GM12878 (cell line): ENCODE data around the gene PAK5. TPM values are rescaled to one million over a fixed set of nuclear protein-coding genes. Genes with fewer than 3 reads are reported as not detected.

ENCODE experiments used
- ATAC-seq: fragments of 200-7000 bp; cut with Tn5 transposase; 3 replicates; pipeline ENCODE4 v1.9.1; 2020; ENCODE audit warnings: mild to moderate bottlenecking, moderate library complexity
- BruUV-seq: library from RNA; stranded (reverse); fragments of 400-500 nt; replicated peaks from 2 replicates; lab custom pipeline; 2021; lab: Mats Ljungman, UMichigan
- CTCF ChIA-PET: fragments of 300-600 bp; sonication (Branson Sonifier 250); formaldehyde crosslinking; extraction: SDS; loops from one replicate; lab custom pipeline; 2021; ENCODE audit warnings: inconsistent platforms; lab: Yijun Ruan, JAX
- POLR2A ChIA-PET: fragments of 350-600 bp; formaldehyde crosslinking; extraction: SDS; loops from one replicate; lab custom pipeline; 2021; ENCODE audit warnings: inconsistent platforms; lab: Charles Lee
- RAD21 ChIA-PET: fragments of 300-600 bp; sonication (Branson Sonifier 250); formaldehyde crosslinking; loops from one replicate; lab custom pipeline; 2023; ENCODE audit warnings: antibody characterized with exemption; ENCODE audit not compliant: unreplicated experiment; lab: Charles Lee
- SMC1A ChIA-PET: fragments of 300-600 bp; sonication (Branson Sonifier 250); formaldehyde crosslinking; loops from one replicate; lab custom pipeline; 2023; ENCODE audit not compliant: unreplicated experiment, uncharacterized antibody; lab: Charles Lee
- DNase-seq: peaks from one replicate; pipeline ENCODE4 v3.0.0-alpha.2; 2011; ENCODE audit warnings: low read depth, low spot score
- FAIRE-seq: peaks from 3 replicates; lab custom pipeline; 2011; peaks lifted over from hg19 to GRCh38; lab: Jason Lieb, UNC
- H2AFZ ChIP-seq: 2 replicates; pipeline ENCODE4 v1.6.0; 2011; ENCODE audit warnings: low read depth, low read length, control low read depth; ENCODE audit not compliant: control insufficient read depth
- H3K27ac ChIP-seq: 2 replicates; pipeline ENCODE4 v1.5.1; 2011; ENCODE audit warnings: control low read depth; ENCODE audit not compliant: control insufficient read depth, insufficient read depth
- H3K27me3 ChIP-seq, 2 experiments: replicated peaks in 1 of 2; 2 replicates each; pipeline versions ENCODE4 v1.6.0 to v1.6.1; 2011; ENCODE audit warnings: low read length in 1 of 2; ENCODE audit not compliant: control insufficient read depth in 2 of 2, insufficient read depth in 2 of 2
- H3K36me3 ChIP-seq, 2 experiments: 2 replicates each; pipeline ENCODE4 v1.5.1; 2011; ENCODE audit warnings: low read length in 1 of 2; ENCODE audit not compliant: control insufficient read depth in 2 of 2, insufficient read depth in 2 of 2
- H3K4me1 ChIP-seq: 2 replicates; pipeline ENCODE4 v1.6.1; 2011; ENCODE audit warnings: mild to moderate bottlenecking, low read length, moderate library complexity, mixed read lengths; ENCODE audit not compliant: control insufficient read depth, insufficient read depth
- H3K4me2 ChIP-seq: 2 replicates; pipeline ENCODE4 v1.6.0; 2011; ENCODE audit warnings: control low read depth; ENCODE audit not compliant: control insufficient read depth, insufficient read depth
- H3K4me3 ChIP-seq: fragments of 200-600 bp; sonication (generic); 2 replicates; pipeline ENCODE4 v1.5.1; 2016
- H3K79me2 ChIP-seq: 2 replicates; pipeline ENCODE4 v1.6.0; 2011; ENCODE audit warnings: low read length; ENCODE audit not compliant: control insufficient read depth, insufficient read depth
- H3K9ac ChIP-seq: 2 replicates; pipeline ENCODE4 v1.8.0; 2011; ENCODE audit warnings: low read length, control low read depth, mixed read lengths; ENCODE audit not compliant: control insufficient read depth, insufficient read depth
- H3K9me3 ChIP-seq: replicated peaks from 3 replicates; pipeline ENCODE4 v1.5.1; 2011; ENCODE audit warnings: mild to moderate bottlenecking, low read length; ENCODE audit not compliant: control insufficient read depth, insufficient read depth
- H4K20me1 ChIP-seq: 2 replicates; pipeline ENCODE4 v1.6.0; 2011; ENCODE audit not compliant: control insufficient read depth, insufficient read depth
- BCLAF1 ChIP-seq: fragments of 450-650 bp; IDR thresholded peaks from 2 replicates; pipeline ENCODE4 v1.6.1; 2017; ENCODE audit warnings: antibody characterized with exemption, mild to moderate bottlenecking, moderate library complexity
- BRCA1 ChIP-seq: IDR thresholded peaks from 2 replicates; pipeline ENCODE4 v1.6.1; 2011; ENCODE audit warnings: low read depth, low read length, improper control_type of control experiment
- ELK1 ChIP-seq: IDR thresholded peaks from 2 replicates; pipeline ENCODE4 v1.6.1; 2012; ENCODE audit warnings: low read depth, low read length, improper control_type of control experiment
- HSF1 ChIP-seq: fragments of 150-350 bp; IDR thresholded peaks from 2 replicates; pipeline ENCODE4 v1.6.1; 2014; ENCODE audit warnings: mild to moderate bottlenecking, low read depth, low read length
- PRDM15 ChIP-seq: fragments of 450-650 bp; formaldehyde crosslinking; IDR thresholded peaks from 2 replicates; pipeline ENCODE4 v1.4.0; 2020; ENCODE audit warnings: mild to moderate bottlenecking, moderate library complexity
- YY1 ChIP-seq: IDR thresholded peaks from 2 replicates; pipeline ENCODE4 v1.6.1; 2011; ENCODE audit warnings: low read depth, mild to moderate bottlenecking, low read length
- ZNF217 ChIP-seq: fragments of 450-650 bp; IDR thresholded peaks from 2 replicates; pipeline ENCODE4 v1.6.1; 2017; ENCODE audit warnings: antibody characterized with exemption, mild to moderate bottlenecking
- ZNF384 ChIP-seq: IDR thresholded peaks from 2 replicates; pipeline ENCODE4 v1.6.1; 2012; ENCODE audit warnings: low read depth, mild to moderate bottlenecking, low read length, improper control_type of control experiment, borderline replicate concordance
- ZZZ3 ChIP-seq: IDR thresholded peaks from 2 replicates; pipeline ENCODE4 v1.6.1; 2011; ENCODE audit warnings: low read depth; ENCODE audit not compliant: control insufficient read depth, insufficient read length
- in situ Hi-C: fragments of 300-500 bp; cut with MboI; formaldehyde crosslinking; loops from 9 replicates; pipeline ENCODE4 v1.14.3; 2018; ENCODE audit warnings: mixed read lengths
- intact Hi-C: fragments of 100-400 bp; cut with micrococcal nuclease; formaldehyde crosslinking; loops from one replicate; pipeline ENCODE4 v1.14.2; 2022; ENCODE audit not compliant: unreplicated experiment
- polyA plus RNA-seq, 11 experiments: library from polyadenylated mRNA; depleted of rRNA in 4 of 11; unstranded in 6 of 11; stranded (reverse) in 5 of 11; fragments of >200 nt; fragmentation: Nextera tagmentation in 4 of 11; fragmentation: Illumina TruSeq in 1 of 11; extraction: Ambion mirVana in 4 of 11; extraction: Trizol in 1 of 11; gene quantifications; 1 replicate in 1 of 11; 2 replicates in 10 of 11; pipeline versions ENCODE4 v1.2.1 to v1.2.3, GENCODE V29; 2011 to 2016; ENCODE audit warnings: inconsistent platforms in 2 of 11, missing spikeins in 2 of 11, low read depth in 1 of 11
- total RNA-seq, 4 experiments: library from RNA; depleted of rRNA in 3 of 4; stranded (reverse); fragments of >200 nt in 3 of 4; fragmentation: Illumina TruSeq in 1 of 4; extraction: Trizol in 1 of 4; gene quantifications; 2 replicates each; pipeline versions ENCODE4 v1.2.1 to v1.2.3, GENCODE V29; 2013 to 2021

The PAK5 gene
- total and polyA plus RNA-seq, 10 of the 15 experiments (the other 5 are each of a cell fraction or from before 2014, with no cell fraction given), result not detected

GRCh38 chr20:9744551-9744950 lies 94.3 kb downstream of the PAK5 start:
- no peak overlapping the region for H3K4me2 ChIP-seq
- ChIA-PET POLR2A (no interaction called here), SMC1A (interaction anchor here (1.2 to 1.3 kb wide), 2 partner anchors 9 to 10 kb away, joined by 3 read pairs; no protein-coding TSS in a partner anchor), RAD21 (no interaction called here), CTCF (no interaction called here)
- H3K9me3 ChIP-seq, result no peaks in the 10 kb centered on the region
- no peak overlapping the region for H3K9ac ChIP-seq
- H2AFZ ChIP-seq, result no peak overlapping the region
- no peaks in the 10 kb centered on the region for H3K79me2 ChIP-seq
- H3K27me3 ChIP-seq, result no peaks in the 10 kb centered on the region
- ATAC-seq, result no peak
- DNase-seq, result no peak
- TF ChIP-seq ZNF217 (no peak), HSF1 (no peak)
- H3K27ac ChIP-seq, result no peak overlapping the region
- no peak for FAIRE-seq
- in situ Hi-C loops (no loop called here), intact Hi-C loops (no loop called here)
- H3K36me3 ChIP-seq, result no peaks in the 10 kb centered on the region
- no TSS peak for BruUV-seq
- no peaks in the 10 kb centered on the region for H3K4me1 ChIP-seq
- H3K4me3 ChIP-seq, result no peak overlapping the region
- H4K20me1 ChIP-seq, result no peaks in the 10 kb centered on the region

- SMC1A ChIA-PET, result interaction anchor here (1.2 to 1.3 kb wide), 2 partner anchors 9 kb away, joined by 3 read pairs; no protein-coding TSS in a partner anchor
- H3K9ac ChIP-seq, result no peak overlapping the region
- TF ChIP-seq ZNF384, result no peak
- TF ChIP-seq BCLAF1, result no peak
- TF ChIP-seq ELK1, result no peak
- no peak for TF ChIP-seq YY1
- no peak for TF ChIP-seq BRCA1
- TF ChIP-seq ZZZ3, result no peak
- TF ChIP-seq PRDM15, result no peak
These were observed 95.0 kb downstream of the PAK5 start for GRCh38 chr20:9743871-9744270.

More at GRCh38 chr20:9743871-9744270, 95.0 kb downstream of the PAK5 start:
- FAIRE-seq (no peak), ATAC-seq (no peak), DNase-seq (no peak)
- Histone ChIP-seq H3K79me2 (no peaks in the 10 kb centered on the region), H3K27ac (no peak overlapping the region), H3K4me2 (no peak overlapping the region), H2AFZ (no peak overlapping the region), H3K27me3 (no peaks in the 10 kb centered on the region), H3K4me3 (no peak overlapping the region), H3K36me3 (no peaks in the 10 kb centered on the region), H4K20me1 (no peaks in the 10 kb centered on the region), H3K9me3 (no peaks in the 10 kb centered on the region), H3K4me1 (no peaks in the 10 kb centered on the region)
- ChIA-PET RAD21 (no interaction called here), POLR2A (no interaction called here), CTCF (no interaction called here)
- intact Hi-C loops, result no loop called here
- in situ Hi-C loops, result no loop called here
- BruUV-seq, result no TSS peak
